NOMO-1 treated with dmso at 0.1 percent for 144 hours (cell line): ENCODE data around the gene ARID2.

Experiments used
- DNase-seq: peaks from one replicate; lab custom pipeline; 2025; ENCODE audit not compliant: unreplicated experiment; lab: John Stamatoyannopoulos, UW

Gene ARID2

GRCh38 chr12:45849289-45849688 lies 119.8 kb downstream of the ARID2 start:
- DNase-seq: no peak

- no peak for DNase-seq
These were observed 120.8 kb downstream of the ARID2 start for GRCh38 chr12:45850302-45850701.

- DNase-seq: no peak
These were observed 123.0 kb downstream of the ARID2 start for GRCh38 chr12:45852508-45852907.

GRCh38 chr12:45853550-45853949 lies 124.0 kb downstream of the ARID2 start:
- DNase-seq: no peak

- no peak for DNase-seq
These were observed 133.8 kb downstream of the ARID2 start for GRCh38 chr12:45863332-45863731.

- DNase-seq: no peak
These were observed 136.8 kb downstream of the ARID2 start for GRCh38 chr12:45866299-45866698.

GRCh38 chr12:45872446-45872845 lies 142.9 kb downstream of the ARID2 start:
- no peak for DNase-seq

GRCh38 chr12:45877069-45877468 lies 147.6 kb downstream of the ARID2 start:
- DNase-seq: no peak

- no peak for DNase-seq
These were observed 149.2 kb downstream of the ARID2 start for GRCh38 chr12:45878630-45879255.

- DNase-seq: no peak
These were observed 149.9 kb downstream of the ARID2 start for GRCh38 chr12:45879363-45879895.

- no peak for DNase-seq
These were observed 151.0 kb downstream of the ARID2 start for GRCh38 chr12:45880533-45880932.

GRCh38 chr12:45883187-45883586 lies 153.7 kb downstream of the ARID2 start:
- DNase-seq: no peak

- DNase-seq: no peak
These were observed 157.2 kb downstream of the ARID2 start for GRCh38 chr12:45886685-45887084.

GRCh38 chr12:45887544-45887943 lies 158.0 kb downstream of the ARID2 start:
- DNase-seq: no peak

- DNase-seq: no peak
These were observed 160.8 kb downstream of the ARID2 start for GRCh38 chr12:45890276-45890675.

GRCh38 chr12:45893240-45893639 lies 163.7 kb downstream of the ARID2 start:
- no peak for DNase-seq

- DNase-seq: no peak
These were observed 166.5 kb downstream of the ARID2 start for GRCh38 chr12:45895961-45896360.

- DNase-seq: no peak
These were observed 168.6 kb downstream of the ARID2 start for GRCh38 chr12:45898094-45898493.

- peak; percentile 1 for DNase-seq
These were observed 178.4 kb downstream of the ARID2 start for GRCh38 chr12:45907955-45908354.

GRCh38 chr12:45909041-45909713 lies 179.7 kb downstream of the ARID2 start:
- DNase-seq: no peak

- no peak for DNase-seq
These were observed 183.3 kb downstream of the ARID2 start for GRCh38 chr12:45912774-45913173.

- no peak for DNase-seq
These were observed 184.1 kb downstream of the ARID2 start for GRCh38 chr12:45913631-45914030.

- DNase-seq: no peak
These were observed 184.6 kb downstream of the ARID2 start for GRCh38 chr12:45914090-45914489.
